Loucy (cell line): ENCODE data around the gene TRIO.

ENCODE experiments used
- EZH2phosphoT487 ChIP-seq: fragments of 200-600 bp; IDR thresholded peaks from 2 replicates; pipeline ENCODE4 v1.6.1; 2018; ENCODE audit warnings: antibody characterized with exemption, mild to moderate bottlenecking, moderate library complexity, borderline replicate concordance
- TF ChIP-seq, protein P1 (sequence below): fragments of 200-600 bp; sonication (generic); conservative IDR thresholded peaks from 2 replicates; pipeline ENCODE4 v1.5.1; 2014; ENCODE audit warnings: mild to moderate bottlenecking, antibody characterized with exemption, low read length

DNA sequence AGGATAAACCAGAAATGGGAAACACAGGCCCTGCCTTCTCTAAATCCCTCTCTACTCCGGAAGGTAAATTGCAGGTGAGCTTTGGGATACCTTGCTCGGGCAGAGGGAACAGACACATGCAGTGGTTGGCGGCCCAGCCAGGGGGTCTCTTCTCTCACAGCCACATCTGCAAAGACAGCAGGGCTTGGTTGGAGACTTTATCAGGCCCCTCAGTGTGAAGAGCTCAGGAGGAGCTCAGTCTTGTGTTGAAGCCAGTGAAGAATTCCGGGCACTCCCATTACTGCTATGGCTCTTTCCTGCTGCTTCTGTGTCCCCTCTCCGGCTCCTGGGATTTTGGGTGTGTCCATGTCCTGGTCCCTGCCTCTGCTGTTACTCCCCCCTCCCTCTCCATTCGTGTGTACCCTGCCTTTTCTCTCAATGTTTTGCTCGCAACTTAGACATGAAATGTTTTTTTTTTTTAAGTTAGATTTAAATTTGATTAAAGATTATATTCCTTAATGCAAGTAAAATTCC, 99.8 kb downstream of the TRIO start:
- TF ChIP-seq, protein P1, sequence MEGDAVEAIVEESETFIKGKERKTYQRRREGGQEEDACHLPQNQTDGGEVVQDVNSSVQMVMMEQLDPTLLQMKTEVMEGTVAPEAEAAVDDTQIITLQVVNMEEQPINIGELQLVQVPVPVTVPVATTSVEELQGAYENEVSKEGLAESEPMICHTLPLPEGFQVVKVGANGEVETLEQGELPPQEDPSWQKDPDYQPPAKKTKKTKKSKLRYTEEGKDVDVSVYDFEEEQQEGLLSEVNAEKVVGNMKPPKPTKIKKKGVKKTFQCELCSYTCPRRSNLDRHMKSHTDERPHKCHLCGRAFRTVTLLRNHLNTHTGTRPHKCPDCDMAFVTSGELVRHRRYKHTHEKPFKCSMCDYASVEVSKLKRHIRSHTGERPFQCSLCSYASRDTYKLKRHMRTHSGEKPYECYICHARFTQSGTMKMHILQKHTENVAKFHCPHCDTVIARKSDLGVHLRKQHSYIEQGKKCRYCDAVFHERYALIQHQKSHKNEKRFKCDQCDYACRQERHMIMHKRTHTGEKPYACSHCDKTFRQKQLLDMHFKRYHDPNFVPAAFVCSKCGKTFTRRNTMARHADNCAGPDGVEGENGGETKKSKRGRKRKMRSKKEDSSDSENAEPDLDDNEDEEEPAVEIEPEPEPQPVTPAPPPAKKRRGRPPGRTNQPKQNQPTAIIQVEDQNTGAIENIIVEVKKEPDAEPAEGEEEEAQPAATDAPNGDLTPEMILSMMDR: no peak
- TF ChIP-seq EZH2phosphoT487: no peak
